Left ventricle myocardium superior (tissue), 1 donor: ENCODE measurements around the gene PSTPIP2. TPM values are rescaled to one million over a fixed set of nuclear protein-coding genes. Genes with fewer than 3 reads are reported as not detected.

Experiments
- ATAC-seq: fragments of 200-7000 bp; cut with Tn5 transposase; one replicate; pipeline ENCODE4 v1.9.1; 2020; ENCODE audit warnings: mild to moderate bottlenecking, moderate library complexity
- DNase-seq: peaks from one replicate; pipeline ENCODE4 v3.0.0-alpha.2; 2020
- intact Hi-C: fragments of 100-400 bp; cut with micrococcal nuclease; formaldehyde crosslinking; loops from one replicate; pipeline ENCODE4 v1.11.0; 2022
- total RNA-seq: library from RNA; stranded (reverse); fragmentation: NEBNext Ultra II Directional; extraction: Animal tissue kit (Norgen Biotek cat#: 25700); gene quantifications from one replicate; pipeline ENCODE4 v1.2.1, GENCODE V29; 2021
- donor health status: DM: no; HTN: yes; CAD: no; lungs with severe emphysema.

The PSTPIP2 gene
- total RNA-seq, 1 donor from 2014 or later: 2.7 TPM

- peak; percentile 51 for ATAC-seq
- intact Hi-C loops: no loop called here
These were observed 29.4 kb downstream of the PSTPIP2 start for GRCh38 chr18:46042571-46043123.

GRCh38 chr18:46040747-46041104 lies 31.3 kb downstream of the PSTPIP2 start:
- intact Hi-C loops: no loop called here
- DNase-seq: no peak
- no peak for ATAC-seq

More at GRCh38 chr18:46042571-46043123, 29.4 kb downstream of the PSTPIP2 start:
- no peak for DNase-seq

GRCh38 chr18:46040033-46040746 lies 31.9 kb downstream of the PSTPIP2 start:
- DNase-seq (no peak), ATAC-seq (no peak)
- intact Hi-C loops: no loop called here

GRCh38 chr18:46037512-46038305 lies 34.4 kb downstream of the PSTPIP2 start:
- DNase-seq: no peak
- intact Hi-C loops: no loop called here
- peak; percentile 21 for ATAC-seq

GRCh38 chr18:46035696-46036680 lies 36.1 kb downstream of the PSTPIP2 start:
- ATAC-seq: no peak
- intact Hi-C loops: no loop called here
- no peak for DNase-seq

- ATAC-seq (no peak), DNase-seq (no peak)
- intact Hi-C loops: no loop called here
These were observed 37.8 kb downstream of the PSTPIP2 start for GRCh38 chr18:46034230-46034629.

- no peak for DNase-seq
- intact Hi-C loops: no loop called here
- no peak for ATAC-seq
These were observed 40.3 kb downstream of the PSTPIP2 start for GRCh38 chr18:46031741-46032140.

- intact Hi-C loops: no loop called here
- DNase-seq (no peak), ATAC-seq (no peak)
These were observed 43.5 kb downstream of the PSTPIP2 start for GRCh38 chr18:46028536-46028891.

GRCh38 chr18:46019936-46020335 lies 52.1 kb downstream of the PSTPIP2 start:
- no peak for ATAC-seq
- DNase-seq: no peak
- intact Hi-C loops: no loop called here

GRCh38 chr18:46013484-46014189 lies 58.4 kb downstream of the PSTPIP2 start:
- ATAC-seq: no peak
- intact Hi-C loops: no loop called here

GRCh38 chr18:46010676-46011075 lies 61.4 kb downstream of the PSTPIP2 start:
- DNase-seq: no peak

More at GRCh38 chr18:46013484-46014189, 58.4 kb downstream of the PSTPIP2 start:
- DNase-seq: no peak

GRCh38 chr18:46010050-46010449 lies 62.0 kb downstream of the PSTPIP2 start:
- ATAC-seq (no peak), DNase-seq (no peak)
- intact Hi-C loops: no loop called here

More at GRCh38 chr18:46010676-46011075, 61.4 kb downstream of the PSTPIP2 start:
- peak; percentile 41 for ATAC-seq
- intact Hi-C loops: no loop called here

GRCh38 chr18:46009125-46009840 lies 62.8 kb downstream of the PSTPIP2 start:
- ATAC-seq: peak; percentile 43
- intact Hi-C loops: no loop called here
- DNase-seq: no peak

- no peak for ATAC-seq
- no peak for DNase-seq
- intact Hi-C loops: no loop called here
These were observed 63.5 kb downstream of the PSTPIP2 start for GRCh38 chr18:46008531-46008930.

- ATAC-seq: no peak
- intact Hi-C loops: no loop called here
These were observed 64.9 kb downstream of the PSTPIP2 start for GRCh38 chr18:46007165-46007564.

GRCh38 chr18:46002934-46003333 lies 69.1 kb downstream of the PSTPIP2 start:
- ATAC-seq (no peak), DNase-seq (no peak)
- intact Hi-C loops: no loop called here

More at GRCh38 chr18:46007165-46007564, 64.9 kb downstream of the PSTPIP2 start:
- no peak for DNase-seq

- DNase-seq (no peak), ATAC-seq (no peak)
- intact Hi-C loops: no loop called here
These were observed 70.2 kb downstream of the PSTPIP2 start for GRCh38 chr18:46001892-46002291.

- DNase-seq (no peak), ATAC-seq (no peak)
- intact Hi-C loops: no loop called here
These were observed 71.0 kb downstream of the PSTPIP2 start for GRCh38 chr18:46001074-46001473.
